ENCODE results near the gene WDR72. TPM values are rescaled to one million over a fixed set of nuclear protein-coding genes. Genes with fewer than 3 reads are reported as not detected.
A peak's percentile ranks its signal among the peaks of the same experiment; 100 is the strongest.

WDR72 gene
- polyA plus RNA-seq, 1 donor from 2014 or later: 0.05 TPM

DNA sequence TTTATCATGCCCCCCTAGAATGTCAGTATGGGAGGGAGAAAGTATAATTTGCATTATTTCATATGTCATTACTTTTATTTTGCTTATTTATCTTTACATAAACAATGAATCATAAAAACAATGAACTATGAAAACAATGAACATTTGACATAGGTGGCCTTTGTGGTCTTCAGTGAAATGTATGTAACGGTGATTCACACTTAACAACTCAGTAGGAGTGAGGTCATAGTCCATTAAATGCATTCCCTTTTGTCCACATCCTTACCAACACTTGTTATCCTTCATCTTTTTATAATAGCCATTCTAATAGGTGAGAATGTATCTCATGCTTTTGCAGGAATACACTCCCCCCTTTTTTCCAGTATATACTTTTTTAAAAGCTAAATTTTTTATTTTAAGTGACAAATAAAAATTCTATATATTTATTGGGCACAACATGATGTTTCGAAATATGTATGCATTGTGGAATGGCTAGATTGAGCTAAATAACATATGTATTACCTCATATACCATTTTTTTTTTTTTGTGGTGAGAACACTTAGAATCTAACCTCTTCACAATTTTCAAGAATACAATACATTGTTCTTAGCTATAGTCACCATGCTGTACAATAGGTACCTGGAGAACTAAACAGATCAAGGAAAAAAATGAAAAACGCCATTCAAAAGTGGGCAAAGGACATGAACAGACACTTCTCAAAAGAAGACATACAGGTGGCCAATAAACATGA, 189.5 kb downstream of the WDR72 start:
- no peak overlapping the region for H3K27ac ChIP-seq (ENCODE audit: low read length)
- no peak overlapping the region for H3K4me2 ChIP-seq (ENCODE audit: low read length)
- H3K4me3 ChIP-seq (ENCODE audit: low read length): no peak overlapping the region
- no peaks in the 10 kb centered on the region for H3K9me2 ChIP-seq (ENCODE audit: insufficient read depth, low read length)
- TF ChIP-seq EZH2 (IDR thresholded peaks at IDR 0.05; ENCODE audit: borderline replicate concordance, insufficient read depth, low read length, poor library complexity, severe bottlenecking) (no peak), CTCF (IDR thresholded peaks at IDR 0.05; ENCODE audit: poor library complexity, severe bottlenecking) (no peak), RAD21 (conservative IDR thresholded peaks at IDR 0.05) (no peak), EP300 (conservative IDR thresholded peaks at IDR 0.05; ENCODE audit: poor library complexity, severe bottlenecking) (no peak), SMC3 (conservative IDR thresholded peaks at IDR 0.05; ENCODE audit: poor library complexity) (no peak), TAF1 (IDR thresholded peaks at IDR 0.05; ENCODE audit: low read depth) (no peak), POLR2AphosphoS5 (IDR thresholded peaks at IDR 0.05) (no peak), MXI1 (conservative IDR thresholded peaks at IDR 0.05; ENCODE audit: poor library complexity, severe bottlenecking) (no peak), REST (IDR thresholded peaks at IDR 0.05; ENCODE audit: borderline replicate concordance) (no peak)
- no peaks in the 10 kb centered on the region for H3K27me3 ChIP-seq (ENCODE audit: insufficient read depth, low read depth, low read length)
- H3K79me2 ChIP-seq (replicated peaks; ENCODE audit: insufficient read depth, low read length): no peaks in the 10 kb centered on the region
- no peak overlapping the region for H3K9ac ChIP-seq (ENCODE audit: low read length)
- H3K36me3 ChIP-seq (ENCODE audit: insufficient read depth, low read length): no peaks in the 10 kb centered on the region
- no peaks in the 10 kb centered on the region for H3F3A ChIP-seq (ENCODE audit: insufficient read depth, low read length, poor library complexity, severe bottlenecking)
- H4K20me1 ChIP-seq (ENCODE audit: insufficient read depth): no peaks in the 10 kb centered on the region
- H3K9me3 ChIP-seq (ENCODE audit: low read length): no peaks in the 10 kb centered on the region
- H2AFZ ChIP-seq (ENCODE audit: low read depth, low read length): no peak overlapping the region

DNA sequence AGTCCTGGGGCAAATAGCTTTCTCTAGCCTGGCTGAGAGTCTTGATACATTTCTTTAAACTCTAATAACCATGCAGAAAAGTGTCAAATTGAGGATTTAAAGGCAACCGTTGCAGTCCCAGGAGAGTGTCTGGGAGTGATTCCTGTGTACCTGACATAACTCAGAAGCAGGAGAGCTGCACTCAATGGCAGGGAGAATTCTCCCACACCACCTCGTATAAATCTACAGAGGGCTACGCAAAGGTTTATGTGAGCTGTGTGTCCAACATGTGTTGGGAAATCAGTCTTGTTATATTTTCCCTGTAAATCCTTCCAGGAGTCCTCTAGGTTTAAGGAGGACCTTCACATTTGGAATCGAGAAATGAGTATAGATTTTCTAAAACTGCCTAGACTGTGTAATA, 192.6 kb downstream of the WDR72 start:
- TF ChIP-seq POLR2AphosphoS5 (IDR thresholded peaks at IDR 0.05) (peak; percentile 35), MXI1 (conservative IDR thresholded peaks at IDR 0.05; ENCODE audit: poor library complexity, severe bottlenecking) (no peak), SMC3 (conservative IDR thresholded peaks at IDR 0.05; ENCODE audit: poor library complexity) (no peak), EZH2 (IDR thresholded peaks at IDR 0.05; ENCODE audit: borderline replicate concordance, insufficient read depth, low read length, poor library complexity, severe bottlenecking) (no peak), RAD21 (conservative IDR thresholded peaks at IDR 0.05) (no peak), REST (IDR thresholded peaks at IDR 0.05; ENCODE audit: borderline replicate concordance) (no peak), EP300 (conservative IDR thresholded peaks at IDR 0.05; ENCODE audit: poor library complexity, severe bottlenecking) (peak; percentile 13)
- no peaks in the 10 kb centered on the region for H3K36me3 ChIP-seq (ENCODE audit: insufficient read depth, low read length)
- H4K20me1 ChIP-seq (ENCODE audit: insufficient read depth): no peaks in the 10 kb centered on the region
- H3K79me2 ChIP-seq (replicated peaks; ENCODE audit: insufficient read depth, low read length): no peaks in the 10 kb centered on the region
- no peak overlapping the region for H3K27ac ChIP-seq (ENCODE audit: low read length)
- H3K9ac ChIP-seq (ENCODE audit: low read length): no peak overlapping the region
- H3K27me3 ChIP-seq (ENCODE audit: insufficient read depth, low read depth, low read length): no peaks in the 10 kb centered on the region
- no peaks in the 10 kb centered on the region for H3K9me2 ChIP-seq (ENCODE audit: insufficient read depth, low read length)
- H3K9me3 ChIP-seq (ENCODE audit: low read length): no peaks in the 10 kb centered on the region
- H2AFZ ChIP-seq (ENCODE audit: low read depth, low read length): no peak overlapping the region
- H3K4me2 ChIP-seq (ENCODE audit: low read length): no peak overlapping the region
- no peaks in the 10 kb centered on the region for H3F3A ChIP-seq (ENCODE audit: insufficient read depth, low read length, poor library complexity, severe bottlenecking)
- H3K4me3 ChIP-seq (ENCODE audit: low read length): peak overlapping the region; percentile 5

Data from neural cell (in vitro differentiated cells).